HS-27A (cell line): ENCODE data around the gene TSPAN12.
"Not testable (repeated sequence)": the region's sequence is repeated elsewhere in the genome, so short reads cannot be mapped to it uniquely, and the experiment has no call there.

Experiments
- DNase-seq: peaks from one replicate; pipeline ENCODE4 v3.0.0-alpha.2; 2012; ENCODE audit warnings: low read depth, missing footprints

TSPAN12 gene

GRCh38 chr7:120805636-120806388, 52.1 kb downstream of the TSPAN12 start:
- peak; percentile 24 for DNase-seq

- no peak for DNase-seq
These were observed 55.2 kb downstream of the TSPAN12 start for GRCh38 chr7:120802751-120803150.

GRCh38 chr7:120799813-120800475, 58.0 kb downstream of the TSPAN12 start:
- no peak for DNase-seq

GRCh38 chr7:120799147-120799546, 58.8 kb downstream of the TSPAN12 start:
- DNase-seq, result no peak

- DNase-seq, result no peak
These were observed 60.8 kb downstream of the TSPAN12 start for GRCh38 chr7:120797026-120797645.

- no peak for DNase-seq
These were observed 63.7 kb downstream of the TSPAN12 start for GRCh38 chr7:120794106-120794729.

GRCh38 chr7:120793213-120793936, 64.6 kb downstream of the TSPAN12 start:
- DNase-seq, result no peak

GRCh38 chr7:120792861-120793130, 65.1 kb downstream of the TSPAN12 start:
- no peak for DNase-seq

- DNase-seq, result peak; percentile 22
These were observed 65.7 kb downstream of the TSPAN12 start for GRCh38 chr7:120792091-120792860.

- no peak for DNase-seq
These were observed 72.8 kb downstream of the TSPAN12 start for GRCh38 chr7:120785095-120785494.

- DNase-seq, result no peak
These were observed 74.2 kb downstream of the TSPAN12 start for GRCh38 chr7:120783721-120784120.

- no peak for DNase-seq
These were observed 74.7 kb downstream of the TSPAN12 start for GRCh38 chr7:120783273-120783672.

- DNase-seq, result not testable (repeated sequence)
These were observed 76.0 kb downstream of the TSPAN12 start for GRCh38 chr7:120781924-120782323.

- no peak for DNase-seq
These were observed 77.0 kb downstream of the TSPAN12 start for GRCh38 chr7:120780938-120781337.

- not testable (repeated sequence) for DNase-seq
These were observed 77.5 kb downstream of the TSPAN12 start for GRCh38 chr7:120780451-120780850.

- DNase-seq, result not testable (repeated sequence)
These were observed 78.9 kb downstream of the TSPAN12 start for GRCh38 chr7:120779078-120779477.

GRCh38 chr7:120775755-120776154, 82.2 kb downstream of the TSPAN12 start:
- DNase-seq, result no peak

GRCh38 chr7:120774481-120774880, 83.5 kb downstream of the TSPAN12 start:
- no peak for DNase-seq

- no peak for DNase-seq
These were observed 87.7 kb downstream of the TSPAN12 start for GRCh38 chr7:120770206-120770605.

- DNase-seq, result no peak
These were observed 97.1 kb downstream of the TSPAN12 start for GRCh38 chr7:120760851-120761250.

- no peak for DNase-seq
These were observed 97.9 kb downstream of the TSPAN12 start for GRCh38 chr7:120760050-120760449.
